HG02759 (cell line): Measurements from ENCODE around the gene APEH.

Experiments
- ATAC-seq: cut with Tn5 transposase; IDR thresholded peaks from one replicate; pipeline ENCODE4 v1.9.1; 2021; ENCODE audit warnings: mild to moderate bottlenecking, moderate library complexity; ENCODE audit not compliant: unreplicated experiment

The APEH gene

GRCh38 chr3:49650177-49650576, 24.0 kb upstream of the APEH start:
- no peak for ATAC-seq

DNA sequence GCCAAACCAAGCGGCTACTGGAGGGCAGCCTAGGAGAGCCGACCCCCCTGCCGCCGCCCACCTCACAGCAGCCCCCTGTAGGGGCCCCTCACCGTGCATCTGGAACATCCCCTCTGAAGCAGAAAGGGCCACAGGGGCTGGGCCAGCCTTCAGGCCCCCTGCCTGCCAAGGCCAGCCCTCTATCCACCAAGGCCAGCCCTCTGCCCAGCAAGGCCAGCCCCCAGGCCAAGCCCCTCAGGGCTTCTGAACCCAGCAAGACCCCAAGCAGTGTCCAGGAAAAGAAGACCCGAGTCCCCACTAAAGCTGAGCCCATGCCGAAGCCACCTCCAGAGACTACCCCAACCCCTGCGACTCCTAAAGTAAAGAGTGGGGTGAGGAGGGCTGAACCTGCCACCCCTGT, 23.5 kb upstream of the APEH start:
- no peak for ATAC-seq

GRCh38 chr3:49652218-49652902, 21.8 kb upstream of the APEH start:
- no peak for ATAC-seq

DNA sequence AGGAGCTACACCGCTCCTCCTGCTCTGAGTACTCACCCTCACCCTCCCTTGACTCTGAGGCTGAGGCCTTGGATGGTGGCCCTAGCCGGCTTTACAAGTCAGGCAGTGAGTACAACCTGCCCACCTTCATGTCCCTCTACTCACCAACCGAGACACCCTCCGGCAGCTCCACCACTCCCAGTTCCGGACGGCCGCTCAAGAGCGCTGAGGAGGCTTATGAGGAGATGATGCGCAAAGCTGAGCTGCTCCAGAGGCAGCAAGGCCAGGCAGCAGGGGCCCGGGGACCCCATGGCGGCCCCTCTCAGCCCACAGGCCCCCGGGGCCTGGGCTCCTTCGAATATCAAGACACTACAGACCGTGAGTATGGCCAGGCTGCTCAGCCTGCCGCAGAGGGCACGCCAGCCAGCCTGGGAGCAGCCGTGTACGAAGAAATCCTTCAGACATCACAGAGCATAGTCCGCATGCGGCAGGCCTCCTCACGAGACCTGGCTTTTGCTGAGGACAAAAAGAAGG, 21.2 kb upstream of the APEH start:
- ATAC-seq: no peak

GRCh38 chr3:49653621-49654020, 20.5 kb upstream of the APEH start:
- no peak for ATAC-seq

GRCh38 chr3:49654176-49654825, 19.9 kb upstream of the APEH start:
- no peak for ATAC-seq

GRCh38 chr3:49654955-49655556, 19.1 kb upstream of the APEH start:
- no peak for ATAC-seq

- ATAC-seq: no peak
Observed at GRCh38 chr3:49655731-49656285, 18.3 kb upstream of the APEH start.

DNA sequence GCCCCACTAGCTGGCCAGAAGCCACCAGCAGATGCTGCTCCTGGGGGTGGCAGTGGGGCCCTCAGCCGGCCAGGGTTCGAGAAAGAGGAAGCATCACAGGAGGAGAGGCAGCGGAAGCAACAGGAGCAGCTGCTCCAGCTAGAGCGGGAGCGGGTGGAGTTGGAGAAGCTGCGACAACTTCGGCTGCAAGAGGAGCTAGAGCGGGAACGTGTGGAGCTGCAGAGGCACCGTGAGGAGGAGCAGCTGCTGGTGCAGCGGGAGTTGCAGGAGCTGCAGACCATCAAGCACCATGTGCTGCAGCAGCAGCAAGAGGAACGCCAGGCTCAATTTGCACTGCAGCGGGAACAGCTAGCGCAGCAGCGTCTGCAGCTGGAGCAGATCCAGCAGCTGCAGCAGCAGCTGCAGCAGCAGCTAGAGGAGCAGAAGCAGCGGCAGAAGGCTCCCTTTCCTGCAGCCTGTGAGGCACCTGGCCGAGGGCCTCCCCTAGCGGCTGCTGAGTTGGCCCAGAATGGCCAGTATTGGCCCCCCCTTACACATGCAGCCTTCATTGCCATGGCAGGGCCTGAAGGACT, 17.5 kb upstream of the APEH start:
- no peak for ATAC-seq

- ATAC-seq: no peak
Observed at GRCh38 chr3:49657208-49657915, 16.8 kb upstream of the APEH start.

GRCh38 chr3:49658711-49659110, 15.4 kb upstream of the APEH start:
- ATAC-seq: no peak

DNA sequence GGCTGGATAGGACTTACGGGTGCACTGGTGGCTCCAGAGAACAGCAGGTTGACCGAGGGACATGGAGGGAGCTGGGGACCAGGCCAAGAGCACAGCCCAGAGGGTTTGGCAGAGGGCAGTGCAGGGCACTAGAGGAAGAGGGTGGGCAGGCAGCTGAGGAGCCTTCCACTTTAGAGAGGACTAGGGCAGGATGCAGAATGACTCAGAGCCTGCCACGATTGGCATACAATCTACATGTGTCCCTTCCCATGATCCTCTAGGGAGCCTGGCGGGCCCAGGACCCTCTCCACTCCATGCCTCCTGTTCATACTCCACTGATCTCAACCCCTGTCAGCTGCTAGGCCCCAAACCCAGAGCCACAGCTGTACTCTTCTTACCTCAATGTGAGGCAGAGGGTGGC, 14.4 kb upstream of the APEH start:
- ATAC-seq: no peak

DNA sequence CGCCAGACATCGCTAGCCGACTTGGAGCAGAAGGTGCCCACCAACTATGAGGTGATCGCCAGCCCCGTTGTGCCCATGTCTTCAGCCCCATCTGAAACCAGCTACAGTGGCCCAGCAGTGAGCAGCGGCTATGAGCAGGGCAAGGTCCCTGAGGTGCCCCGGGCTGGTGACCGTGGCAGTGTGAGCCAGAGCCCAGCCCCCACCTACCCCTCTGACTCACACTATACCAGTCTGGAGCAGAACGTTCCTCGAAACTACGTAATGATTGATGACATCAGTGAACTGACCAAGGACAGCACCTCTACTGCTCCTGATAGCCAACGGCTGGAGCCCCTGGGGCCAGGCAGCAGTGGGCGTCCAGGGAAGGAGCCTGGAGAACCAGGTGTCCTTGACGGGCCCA, 12.9 kb upstream of the APEH start:
- no peak for ATAC-seq

DNA sequence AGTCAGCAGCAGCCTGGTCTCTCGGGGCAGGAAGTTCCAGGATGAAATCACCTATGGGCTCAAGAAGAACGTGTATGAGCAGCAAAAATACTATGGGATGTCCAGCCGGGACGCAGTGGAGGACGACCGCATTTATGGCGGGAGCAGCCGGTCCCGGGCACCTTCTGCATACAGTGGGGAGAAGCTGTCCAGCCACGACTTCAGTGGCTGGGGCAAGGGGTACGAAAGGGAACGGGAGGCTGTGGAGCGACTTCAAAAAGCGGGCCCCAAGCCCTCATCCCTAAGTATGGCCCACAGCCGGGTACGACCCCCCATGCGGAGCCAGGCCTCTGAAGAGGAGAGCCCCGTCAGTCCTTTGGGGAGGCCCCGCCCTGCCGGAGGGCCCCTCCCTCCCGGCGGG, 12.1 kb upstream of the APEH start:
- ATAC-seq: no peak

DNA sequence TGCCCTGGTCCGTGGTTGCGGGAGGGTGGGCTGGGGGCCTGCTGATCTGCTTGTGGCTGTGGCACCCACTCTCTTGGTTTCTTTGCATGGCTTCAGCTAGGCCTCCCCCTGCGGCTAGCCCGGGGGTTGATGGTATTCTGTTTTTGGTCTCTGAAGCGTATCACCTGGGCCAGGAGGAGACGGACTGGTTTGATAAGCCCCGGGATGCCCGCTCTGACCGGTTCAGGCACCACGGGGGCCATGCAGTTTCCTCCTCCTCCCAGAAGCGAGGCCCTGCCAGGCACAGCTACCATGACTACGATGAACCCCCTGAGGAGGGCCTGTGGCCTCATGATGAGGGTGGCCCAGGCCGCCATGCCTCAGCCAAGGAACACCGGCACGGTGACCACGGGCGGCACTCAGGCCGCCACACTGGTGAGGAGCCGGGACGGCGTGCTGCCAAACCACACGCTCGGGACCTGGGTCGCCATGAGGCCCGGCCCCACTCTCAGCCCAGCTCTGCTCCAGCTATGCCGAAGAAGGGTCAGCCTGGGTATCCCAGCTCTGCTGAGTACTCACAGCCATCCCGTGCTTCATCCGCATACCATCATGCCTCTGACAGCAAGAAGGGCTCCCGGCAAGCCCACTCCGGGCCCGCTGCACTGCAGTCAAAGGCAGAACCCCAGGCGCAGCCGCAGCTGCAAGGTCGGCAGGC, 11.3 kb upstream of the APEH start:
- ATAC-seq: no peak

- ATAC-seq: no peak
Observed at GRCh38 chr3:49663831-49664230, 10.3 kb upstream of the APEH start.

GRCh38 chr3:49664300-49664699, 9.9 kb upstream of the APEH start:
- ATAC-seq: no peak

- no peak for ATAC-seq
Observed at GRCh38 chr3:49665822-49666519, 8.2 kb upstream of the APEH start.

DNA sequence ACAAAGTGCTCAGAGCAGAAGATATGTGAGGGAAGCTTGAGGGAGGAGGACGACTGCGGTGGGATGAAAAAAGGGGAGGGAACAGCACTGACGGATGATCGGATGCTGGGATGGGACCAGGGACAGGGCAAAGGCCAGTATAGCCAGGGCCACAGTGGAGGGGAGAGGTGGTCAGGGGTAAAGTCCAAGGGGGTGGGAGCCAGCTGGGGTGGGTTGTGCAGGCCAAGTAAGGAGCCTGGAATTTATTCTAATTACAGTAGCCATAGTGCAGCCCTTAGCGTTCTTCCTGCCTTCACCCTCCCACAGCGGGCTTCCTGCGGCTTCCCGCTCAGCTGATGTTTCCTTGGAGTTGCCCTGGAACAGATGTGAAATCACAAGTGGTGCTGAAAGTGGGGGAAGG, 7.6 kb upstream of the APEH start:
- no peak for ATAC-seq
